Esophagus mucosa (tissue), 1 donor: ENCODE results near the gene SPSB4. TPM values are rescaled to one million over a fixed set of nuclear protein-coding genes. Genes with fewer than 3 reads are reported as not detected.
"Not testable (repeated sequence)": the region's sequence is repeated elsewhere in the genome, so short reads cannot be mapped to it uniquely, and the experiment has no call there.

Experiments
- ATAC-seq: fragments of 200-7000 bp; cut with Tn5 transposase; one replicate; pipeline ENCODE4 v1.9.1; 2020
- total RNA-seq: library from RNA; stranded (reverse); gene quantifications from one replicate; pipeline ENCODE4 v1.2.4, GENCODE V29; 2023
- donor health status: DM: yes; HTN: yes; CAD: no.

Gene SPSB4
- total RNA-seq, 1 donor from 2014 or later, result not detected

- no peak for ATAC-seq
Observed at GRCh38 chr3:141095546-141095937, 44.4 kb downstream of the SPSB4 start.

GRCh38 chr3:141096164-141096563, 45.0 kb downstream of the SPSB4 start:
- ATAC-seq, result no peak

DNA sequence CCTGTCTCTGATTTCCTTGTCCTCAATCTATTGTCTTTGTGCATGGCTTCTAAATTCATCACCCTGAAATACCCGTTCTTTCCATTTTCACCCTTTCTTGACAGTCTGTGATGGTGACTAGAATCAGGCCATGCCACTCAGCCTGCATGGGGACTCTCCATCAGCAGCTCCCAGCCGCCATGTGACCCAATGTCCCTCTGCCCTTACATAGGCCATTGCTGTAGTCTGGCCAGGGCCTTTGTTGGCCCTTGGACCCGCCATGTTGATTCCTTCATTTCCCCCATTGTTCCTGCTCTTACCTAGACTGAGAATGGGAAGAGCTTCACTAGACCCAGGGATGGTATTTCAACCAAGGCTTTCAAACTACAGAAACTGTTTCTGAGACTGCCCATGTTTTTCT, 45.8 kb downstream of the SPSB4 start:
- ATAC-seq, result no peak

- ATAC-seq, result no peak
Observed at GRCh38 chr3:141100112-141100511, 49.0 kb downstream of the SPSB4 start.

DNA sequence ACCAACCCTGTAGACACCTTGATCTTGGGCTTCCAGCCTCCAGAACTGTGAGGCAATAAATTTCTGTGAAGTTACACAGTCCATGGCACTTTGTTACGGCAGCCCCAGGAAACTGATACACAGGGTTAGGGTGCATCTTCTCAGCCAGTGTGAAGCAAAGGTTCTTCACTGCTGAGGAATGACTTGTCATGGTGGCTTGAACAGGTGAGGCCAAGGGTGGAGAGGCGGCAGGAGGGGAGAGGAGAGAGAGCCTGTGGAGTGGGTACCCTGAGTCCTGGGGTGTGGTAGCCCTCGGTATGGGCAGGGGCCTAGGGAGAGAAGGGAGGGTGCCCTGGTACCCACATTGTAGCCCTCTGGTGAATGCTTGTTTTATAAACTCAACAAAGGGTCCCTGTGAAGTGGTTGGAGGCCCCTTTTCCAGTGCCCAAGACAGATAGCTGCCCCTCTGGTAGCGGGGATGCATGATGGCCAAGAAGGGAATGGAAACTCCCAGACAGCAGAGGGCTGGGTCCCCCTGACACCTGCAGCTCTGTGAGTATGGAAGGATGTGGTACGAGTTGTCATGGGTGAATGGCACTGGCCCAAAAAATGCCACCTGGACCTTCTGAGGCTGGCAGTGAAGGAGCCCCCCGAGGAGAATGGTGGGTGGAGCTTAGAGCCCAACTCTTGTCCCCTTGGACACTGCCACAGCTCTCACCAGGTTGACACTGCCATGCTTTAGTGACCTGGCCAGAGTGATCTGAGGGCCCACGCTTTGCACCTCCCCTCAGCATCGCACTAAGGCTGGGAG, 49.6 kb downstream of the SPSB4 start:
- no peak for ATAC-seq

- ATAC-seq, result no peak
Observed at GRCh38 chr3:141102372-141102771, 51.2 kb downstream of the SPSB4 start.

DNA sequence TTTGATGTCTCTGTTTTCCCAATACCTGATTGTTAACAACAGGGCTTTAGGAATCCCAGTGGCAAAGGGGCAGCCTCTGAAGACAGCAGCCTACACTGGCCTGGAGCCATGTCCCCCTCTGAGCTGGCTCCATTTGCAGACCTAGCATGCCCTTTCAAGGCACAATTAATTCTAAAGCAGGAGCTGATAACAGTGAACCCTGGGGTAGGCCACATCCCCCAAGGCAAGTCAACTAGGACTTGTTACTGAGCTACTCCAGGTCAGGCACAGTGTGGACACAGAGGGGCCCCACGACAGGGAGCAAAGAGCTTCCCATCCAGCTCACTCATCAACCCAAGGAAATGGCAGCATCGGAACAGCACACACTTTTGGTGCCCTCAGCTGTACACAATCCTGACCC, 51.9 kb downstream of the SPSB4 start:
- no peak for ATAC-seq

- no peak for ATAC-seq
Observed at GRCh38 chr3:141103503-141103902, 52.4 kb downstream of the SPSB4 start.

DNA sequence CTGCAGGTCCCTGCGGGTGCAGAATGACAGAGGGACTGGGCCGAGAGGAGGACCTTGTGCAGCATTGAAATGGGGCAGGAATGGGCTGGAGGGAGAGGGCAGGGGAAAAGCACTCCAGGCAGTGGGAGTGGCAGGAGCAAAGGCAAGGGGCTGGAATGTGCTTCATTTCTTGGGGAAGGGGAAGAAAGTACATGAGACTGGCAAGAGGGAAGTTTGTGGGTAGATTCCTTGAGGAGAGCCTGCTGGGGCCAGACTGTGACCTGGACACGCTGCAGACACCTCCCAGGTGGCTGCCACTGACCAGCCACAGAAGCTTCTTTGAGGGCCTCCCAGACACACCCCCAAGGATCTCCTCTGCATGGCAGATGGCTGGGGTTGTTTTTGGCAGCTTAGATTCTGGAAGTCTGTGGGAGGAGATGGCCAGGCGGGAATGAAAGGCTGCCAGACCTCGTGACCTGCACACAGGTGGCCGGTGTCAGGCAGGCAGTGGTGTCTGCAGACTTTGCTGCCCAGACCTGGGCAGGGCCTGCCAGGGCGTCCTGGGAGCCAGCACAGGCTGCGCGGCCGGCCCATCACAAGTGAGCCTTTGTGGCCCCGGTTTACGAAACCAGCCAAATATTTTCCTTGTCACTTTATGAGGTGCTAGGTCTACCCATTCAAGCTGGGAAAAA, 53.1 kb downstream of the SPSB4 start:
- ATAC-seq, result no peak

DNA sequence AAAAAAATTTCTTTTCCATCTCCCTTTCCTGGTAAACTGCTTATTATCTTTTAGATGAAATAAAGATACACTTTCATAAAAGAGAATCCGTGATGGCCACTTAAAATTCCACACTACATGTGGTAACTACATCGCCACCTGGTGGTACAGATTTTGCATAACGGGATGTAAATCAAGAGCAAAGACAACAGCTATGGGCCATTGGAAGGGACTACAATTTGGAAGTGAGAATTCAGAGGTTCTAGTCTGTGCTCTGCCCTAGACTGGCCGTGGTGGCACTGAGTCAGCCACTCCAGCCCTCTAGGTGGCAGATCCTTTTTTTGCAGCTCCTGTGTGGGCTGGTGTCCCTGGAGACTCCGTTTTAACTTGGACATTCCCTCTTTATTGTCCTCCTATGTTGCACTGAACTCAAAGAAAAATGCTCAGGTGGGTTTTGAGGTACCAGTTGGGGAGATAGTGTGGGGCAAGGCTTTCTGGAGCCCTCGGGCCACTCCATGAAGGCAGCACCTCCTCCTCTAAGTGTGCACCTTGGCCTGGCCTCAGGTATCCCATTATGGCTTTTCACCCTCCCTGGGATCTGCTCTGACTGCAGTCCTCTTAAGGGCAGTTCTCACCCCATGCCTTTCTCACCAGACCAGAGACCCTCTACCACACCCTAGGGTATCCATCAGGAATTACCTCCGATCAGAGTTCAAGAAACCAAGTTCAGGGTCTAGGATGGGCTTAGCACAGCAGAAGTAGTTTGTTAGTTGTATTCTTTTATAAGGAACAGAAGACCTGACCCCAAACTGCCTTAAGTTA, 54.9 kb downstream of the SPSB4 start:
- peak; percentile 54 for ATAC-seq

GRCh38 chr3:141106842-141107241, 55.7 kb downstream of the SPSB4 start:
- ATAC-seq, result no peak

DNA sequence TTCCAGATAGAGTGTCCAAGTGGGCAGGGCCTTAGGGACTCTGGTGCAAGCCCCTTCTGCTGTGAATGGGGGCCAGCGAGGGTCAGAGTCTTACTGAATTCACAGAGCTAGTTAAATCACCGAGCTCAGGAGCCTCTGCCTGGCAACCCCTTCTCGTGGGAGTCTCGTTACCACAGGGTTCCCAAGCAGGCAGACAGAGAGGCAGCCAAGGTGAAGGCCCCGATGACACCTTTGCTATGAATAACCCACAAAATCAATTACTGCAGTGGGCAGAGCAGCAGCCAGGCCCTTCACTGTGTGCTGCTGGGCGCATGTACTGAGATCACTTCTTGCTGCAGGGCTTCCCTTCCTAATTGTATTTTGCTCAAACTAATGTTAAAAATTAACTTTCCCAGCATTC, 56.9 kb downstream of the SPSB4 start:
- no peak for ATAC-seq

- no peak for ATAC-seq
Observed at GRCh38 chr3:141109751-141110150, 58.6 kb downstream of the SPSB4 start.

DNA sequence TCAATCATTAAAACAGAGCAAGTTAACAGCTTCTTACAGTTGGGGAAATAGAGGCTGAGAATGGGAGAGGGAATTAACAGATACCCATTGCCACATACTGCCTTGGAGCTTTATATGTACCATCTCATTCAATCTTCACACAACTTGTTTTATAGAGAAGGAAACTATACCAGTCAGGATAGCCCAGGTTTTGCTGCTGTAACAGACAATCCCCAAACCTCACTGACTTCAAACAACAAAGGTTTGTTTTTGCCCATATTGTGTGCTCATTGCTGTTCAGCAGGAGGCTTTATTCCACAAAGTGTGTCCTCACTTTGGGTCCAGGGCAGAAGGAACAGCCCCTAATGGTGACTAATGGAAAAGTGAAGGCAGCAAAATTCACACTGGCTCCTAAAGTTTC, 59.2 kb downstream of the SPSB4 start:
- no peak for ATAC-seq

- ATAC-seq, result no peak
Observed at GRCh38 chr3:141111364-141112155, 60.4 kb downstream of the SPSB4 start.

DNA sequence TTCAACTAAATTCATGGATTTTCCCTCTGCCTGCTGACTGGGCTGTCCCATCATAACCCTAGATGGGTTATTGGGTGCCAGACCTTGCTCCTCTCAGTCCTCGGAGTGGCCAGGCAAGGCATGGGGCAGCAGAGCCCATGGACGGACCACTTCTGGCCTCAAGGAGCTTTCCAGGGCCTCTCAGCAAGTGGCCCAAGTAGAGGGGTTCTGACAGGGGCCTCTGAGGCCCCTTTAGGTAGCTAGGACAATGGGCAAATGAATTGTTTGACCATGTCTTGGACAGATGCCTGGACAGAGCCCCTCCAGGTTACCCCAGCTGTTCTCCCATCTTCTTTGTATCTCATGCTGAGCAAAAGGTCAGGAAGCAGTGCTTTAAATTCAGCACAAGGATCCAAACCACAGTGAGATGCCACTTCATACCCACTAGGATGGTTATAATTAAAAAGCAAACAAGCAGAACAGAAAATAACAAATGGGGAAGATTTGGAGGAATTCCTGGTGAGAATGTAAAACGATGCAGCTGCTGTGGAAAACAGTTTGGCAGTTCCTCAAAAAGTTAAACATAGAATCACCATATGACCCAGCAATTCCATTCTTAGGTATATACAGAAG, 61.6 kb downstream of the SPSB4 start:
- ATAC-seq, result no peak

DNA sequence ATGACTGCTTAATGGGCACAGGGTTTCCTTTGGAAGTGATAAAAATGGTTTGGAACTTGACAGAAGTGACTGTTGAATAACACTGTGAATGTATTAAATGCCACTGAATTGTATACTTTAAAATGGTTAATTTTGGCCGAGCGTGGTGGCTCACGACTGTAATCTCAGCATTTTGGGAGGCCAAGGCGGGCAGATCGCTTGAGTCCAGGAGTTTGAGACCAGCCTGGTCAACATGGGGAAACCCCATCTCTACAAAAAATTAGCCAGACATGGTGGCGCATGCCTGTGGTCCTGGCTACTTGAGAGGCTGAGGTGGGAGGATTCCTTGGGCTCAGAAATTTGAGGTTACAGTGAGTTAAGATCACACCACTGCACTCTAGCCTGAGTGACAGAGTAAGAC, 62.5 kb downstream of the SPSB4 start:
- ATAC-seq, result not testable (repeated sequence)

- ATAC-seq, result no peak
Observed at GRCh38 chr3:141114179-141114745, 63.1 kb downstream of the SPSB4 start.

DNA sequence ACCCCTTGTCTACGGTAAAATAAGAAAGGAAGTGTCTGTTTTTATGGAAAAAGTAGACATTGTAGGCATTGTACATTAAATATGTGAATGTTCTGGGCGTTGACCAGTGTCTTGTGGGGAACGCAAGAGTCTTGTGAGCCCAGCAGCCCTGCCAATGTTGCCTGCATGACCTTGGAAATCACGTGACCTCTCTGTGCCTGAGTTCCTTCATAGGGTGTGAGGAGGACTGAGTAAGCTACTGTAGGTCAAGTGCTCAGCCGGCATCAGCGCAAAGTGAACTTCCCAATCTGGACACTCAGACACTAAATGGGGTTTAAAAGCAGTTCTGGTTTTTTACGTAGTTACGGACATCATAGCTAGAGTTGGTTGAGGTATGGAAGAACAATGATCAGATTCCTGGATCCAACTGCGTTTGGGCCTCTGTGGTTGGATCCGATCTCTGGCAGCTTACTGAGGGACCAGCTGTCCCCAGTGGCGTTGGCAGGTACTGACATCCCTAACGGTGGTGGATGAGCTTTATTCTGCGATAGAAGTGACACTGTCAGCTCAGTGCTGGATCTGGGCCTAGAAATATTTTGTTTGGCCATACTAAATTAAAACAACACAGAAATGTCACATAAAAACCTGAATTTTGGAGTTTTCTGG, 63.8 kb downstream of the SPSB4 start:
- no peak for ATAC-seq

GRCh38 chr3:141115789-141116541, 64.8 kb downstream of the SPSB4 start:
- no peak for ATAC-seq

DNA sequence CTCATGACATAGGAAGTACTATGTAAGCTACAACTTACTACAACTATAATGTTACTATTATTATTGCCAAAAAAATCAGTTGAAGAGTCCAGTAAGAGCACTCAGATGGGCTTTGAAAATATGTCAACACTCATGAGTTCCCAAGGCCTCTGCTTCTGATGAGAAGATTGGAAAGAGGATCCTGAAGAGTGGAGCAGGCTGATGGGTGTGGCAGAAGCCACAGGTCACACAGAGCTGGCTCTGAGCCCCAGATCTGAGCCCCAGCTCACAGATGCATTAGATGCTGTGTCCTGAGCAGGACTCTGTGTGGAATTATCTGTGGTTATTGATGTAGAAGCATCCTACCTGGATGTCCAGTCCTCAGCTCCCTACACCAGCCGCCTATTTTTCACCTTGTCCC, 65.6 kb downstream of the SPSB4 start:
- ATAC-seq, result no peak
